Measurements from ENCODE around the gene MSRB3. TPM values are rescaled to one million over a fixed set of nuclear protein-coding genes. Genes with fewer than 3 reads are reported as not detected.

The MSRB3 gene
- total RNA-seq, 1 experiment from 2014 or later = 1.4 TPM

- CTCF ChIA-PET = interaction anchor here (0.5 to 1.3 kb wide), 4 partner anchors 296 to 733 kb away, joined by 3 to 5 read pairs (median 4); no protein-coding TSS in a partner anchor
- peak; percentile 77 for TF ChIP-seq CTCF (IDR thresholded peaks at IDR 0.05; ENCODE audit: unreplicated experiment)
- intact Hi-C loops (cut with micrococcal nuclease; ENCODE audit: unreplicated experiment) = loop anchor here (1.0 to 5.0 kb wide), 4 partner anchors 571 to 801 kb away; no protein-coding TSS in a partner anchor
Observed at GRCh38 chr12:65306366-65307168, 28.1 kb downstream of the MSRB3 start.

DNA sequence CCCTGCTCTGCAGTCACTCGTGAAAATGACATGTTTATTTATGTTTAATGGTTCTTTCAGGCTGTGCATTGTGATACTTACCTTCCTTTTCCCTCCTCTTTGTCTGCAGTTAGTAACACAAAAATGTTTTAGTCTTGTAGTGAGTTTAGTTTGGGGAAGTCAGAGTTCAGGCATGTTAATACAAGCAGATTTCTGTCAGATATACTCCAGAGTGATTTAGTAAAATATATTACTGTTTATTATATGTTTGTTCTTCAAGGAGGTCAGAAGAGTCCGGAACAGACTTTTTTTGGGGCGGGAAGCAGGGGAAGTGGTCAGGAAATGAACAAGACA, 28.7 kb downstream of the MSRB3 start:
- CTCF ChIA-PET = interaction anchor here (1.3 kb wide), 2 partner anchors 295 to 679 kb away, joined by 5 read pairs; no protein-coding TSS in a partner anchor
- peaks cover 12% of the 10 kb centered on the region for H3K4me1 Mint-ChIP-seq (ENCODE audit: low read depth, unreplicated experiment)
- peak overlapping the region; percentile 33 for H3K27ac Mint-ChIP-seq (ENCODE audit: unreplicated experiment)
- DNase-seq = no peak
- H3K36me3 Mint-ChIP-seq (ENCODE audit: insufficient read depth, unreplicated experiment) = no peaks in the 10 kb centered on the region
- H3K27me3 Mint-ChIP-seq (ENCODE audit: unreplicated experiment) = peaks cover 15% of the 10 kb centered on the region
- no peak for TF ChIP-seq CTCF (IDR thresholded peaks at IDR 0.05; ENCODE audit: unreplicated experiment)
- intact Hi-C loops (cut with micrococcal nuclease; ENCODE audit: unreplicated experiment) = loop anchor here (5.0 kb wide), 3 partner anchors 570 to 730 kb away; no protein-coding TSS in a partner anchor
- no TSS peak for BruUV-seq (replicated peaks)
- no peaks in the 10 kb centered on the region for H3K9me3 Mint-ChIP-seq (ENCODE audit: low read depth, unreplicated experiment)
- H3K4me3 Mint-ChIP-seq (ENCODE audit: low read depth, unreplicated experiment) = peak overlapping the region; percentile 25

More at GRCh38 chr12:65306366-65307168, 28.1 kb downstream of the MSRB3 start:
- no TSS peak for BruUV-seq (replicated peaks)
- Mint-ChIP-seq H3K27ac (ENCODE audit: unreplicated experiment) (peak overlapping the region; percentile 33), H3K4me3 (ENCODE audit: low read depth, unreplicated experiment) (peak overlapping the region; percentile 25), H3K4me1 (ENCODE audit: low read depth, unreplicated experiment) (peaks cover 12% of the 10 kb centered on the region), H3K27me3 (ENCODE audit: unreplicated experiment) (peaks cover 15% of the 10 kb centered on the region), H3K36me3 (ENCODE audit: insufficient read depth, unreplicated experiment) (no peaks in the 10 kb centered on the region), H3K9me3 (ENCODE audit: low read depth, unreplicated experiment) (no peaks in the 10 kb centered on the region)
- peak; percentile 54 for DNase-seq

GRCh38 chr12:65308006-65308405, 29.5 kb downstream of the MSRB3 start:
- no peak for DNase-seq
- Mint-ChIP-seq H3K4me3 (ENCODE audit: low read depth, unreplicated experiment) (no peak overlapping the region), H3K27ac (ENCODE audit: unreplicated experiment) (no peak overlapping the region), H3K27me3 (ENCODE audit: unreplicated experiment) (peaks cover 14% of the 10 kb centered on the region), H3K9me3 (ENCODE audit: low read depth, unreplicated experiment) (no peaks in the 10 kb centered on the region), H3K36me3 (ENCODE audit: insufficient read depth, unreplicated experiment) (no peaks in the 10 kb centered on the region), H3K4me1 (ENCODE audit: low read depth, unreplicated experiment) (peaks cover 12% of the 10 kb centered on the region)
- intact Hi-C loops (cut with micrococcal nuclease; ENCODE audit: unreplicated experiment) = loop anchor here (5.0 kb wide), 3 partner anchors 569 to 729 kb away; no protein-coding TSS in a partner anchor
- BruUV-seq (replicated peaks) = no TSS peak
- TF ChIP-seq CTCF (IDR thresholded peaks at IDR 0.05; ENCODE audit: unreplicated experiment) = no peak
- CTCF ChIA-PET = no interaction called here

DNA sequence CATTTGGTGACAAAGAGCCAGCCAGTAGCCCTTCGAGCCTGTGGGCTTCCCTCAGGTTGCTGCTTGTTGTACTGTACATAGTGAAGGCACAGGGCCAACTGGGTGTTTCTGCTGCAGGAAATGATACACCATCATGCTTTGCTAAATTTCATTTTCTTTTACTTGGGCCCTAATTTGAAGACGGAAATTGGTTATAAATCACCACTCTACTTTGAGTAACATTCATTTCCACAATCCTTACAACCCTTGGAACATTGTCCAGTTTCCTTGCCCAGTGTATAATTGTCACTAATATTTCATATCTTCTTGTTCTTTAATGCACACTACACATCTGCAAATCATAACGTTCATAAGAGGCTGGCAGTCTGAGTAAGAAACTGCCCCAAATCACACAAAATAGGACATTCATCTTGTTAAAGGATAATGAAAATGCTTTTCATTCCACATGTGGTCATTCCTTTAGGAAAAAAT, 30.2 kb downstream of the MSRB3 start:
- H3K36me3 Mint-ChIP-seq (ENCODE audit: insufficient read depth, unreplicated experiment) = no peaks in the 10 kb centered on the region
- H3K9me3 Mint-ChIP-seq (ENCODE audit: low read depth, unreplicated experiment) = no peaks in the 10 kb centered on the region
- peaks cover 8% of the 10 kb centered on the region for H3K27me3 Mint-ChIP-seq (ENCODE audit: unreplicated experiment)
- CTCF ChIA-PET = no interaction called here
- TF ChIP-seq CTCF (IDR thresholded peaks at IDR 0.05; ENCODE audit: unreplicated experiment) = no peak
- intact Hi-C loops (cut with micrococcal nuclease; ENCODE audit: unreplicated experiment) = loop anchor here (5.0 kb wide), 3 partner anchors 569 to 729 kb away; no protein-coding TSS in a partner anchor
- BruUV-seq (replicated peaks) = no TSS peak
- peaks cover 12% of the 10 kb centered on the region for H3K4me1 Mint-ChIP-seq (ENCODE audit: low read depth, unreplicated experiment)
- no peak overlapping the region for H3K4me3 Mint-ChIP-seq (ENCODE audit: low read depth, unreplicated experiment)
- DNase-seq = no peak
- no peak overlapping the region for H3K27ac Mint-ChIP-seq (ENCODE audit: unreplicated experiment)
